ENCODE results near the gene TRPM4. TPM values are rescaled to one million over a fixed set of nuclear protein-coding genes. Genes with fewer than 3 reads are reported as not detected.
"Not testable (repeated sequence)": the region's sequence is repeated elsewhere in the genome, so short reads cannot be mapped to it uniquely, and the experiment has no call there.

The TRPM4 gene
- total and polyA plus RNA-seq, 9 donors = 13.1 to 52.5 (median 33.8) TPM

DNA sequence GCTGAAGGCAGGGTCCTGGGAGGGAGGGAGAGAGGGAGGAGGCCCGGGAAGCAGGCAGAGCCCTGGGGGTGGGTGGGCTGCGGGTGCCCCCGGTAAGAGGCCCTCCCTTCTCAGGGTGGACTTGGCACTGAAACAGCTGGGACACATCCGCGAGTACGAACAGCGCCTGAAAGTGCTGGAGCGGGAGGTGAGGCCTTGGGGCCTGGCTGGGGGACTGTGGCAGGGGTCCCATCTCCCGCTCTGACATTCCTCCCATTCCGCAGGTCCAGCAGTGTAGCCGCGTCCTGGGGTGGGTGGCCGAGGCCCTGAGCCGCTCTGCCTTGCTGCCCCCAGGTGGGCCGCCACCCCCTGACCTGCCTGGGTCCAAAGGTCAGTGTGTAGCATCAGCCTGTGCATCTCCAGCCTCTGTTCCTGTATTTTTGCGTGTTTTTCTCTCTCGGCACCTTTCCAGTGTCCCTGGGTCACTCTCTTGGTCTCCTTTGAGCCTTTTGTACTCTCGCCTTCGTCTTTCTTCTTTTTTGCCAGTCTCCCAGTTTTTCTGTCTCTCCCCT is 53.4 kb downstream of the TRPM4 start:
- 34% methylated on average over 18 of the region's 19 CpGs for WGBS (ENCODE audit: insufficient coverage)
- Histone ChIP-seq H3K36me3 (ENCODE audit: control insufficient read depth, insufficient read depth, low read length) (peaks cover 14% of the 10 kb centered on the region), H3K9me3 (replicated peaks; ENCODE audit: control insufficient read depth, low read depth, low read length) (no peaks in the 10 kb centered on the region), H3K4me3 (ENCODE audit: low read length) (peak overlapping the region; percentile 31), H3K27me3 (ENCODE audit: control insufficient read depth, insufficient read depth, low read length) (no peaks in the 10 kb centered on the region), H3K27ac (ENCODE audit: low read length) (peak overlapping the region; percentile 20), H3K4me1 (ENCODE audit: control insufficient read depth, insufficient read depth, low read length) (peaks cover 24% of the 10 kb centered on the region)
- DNase-seq = peak; percentile 38

DNA sequence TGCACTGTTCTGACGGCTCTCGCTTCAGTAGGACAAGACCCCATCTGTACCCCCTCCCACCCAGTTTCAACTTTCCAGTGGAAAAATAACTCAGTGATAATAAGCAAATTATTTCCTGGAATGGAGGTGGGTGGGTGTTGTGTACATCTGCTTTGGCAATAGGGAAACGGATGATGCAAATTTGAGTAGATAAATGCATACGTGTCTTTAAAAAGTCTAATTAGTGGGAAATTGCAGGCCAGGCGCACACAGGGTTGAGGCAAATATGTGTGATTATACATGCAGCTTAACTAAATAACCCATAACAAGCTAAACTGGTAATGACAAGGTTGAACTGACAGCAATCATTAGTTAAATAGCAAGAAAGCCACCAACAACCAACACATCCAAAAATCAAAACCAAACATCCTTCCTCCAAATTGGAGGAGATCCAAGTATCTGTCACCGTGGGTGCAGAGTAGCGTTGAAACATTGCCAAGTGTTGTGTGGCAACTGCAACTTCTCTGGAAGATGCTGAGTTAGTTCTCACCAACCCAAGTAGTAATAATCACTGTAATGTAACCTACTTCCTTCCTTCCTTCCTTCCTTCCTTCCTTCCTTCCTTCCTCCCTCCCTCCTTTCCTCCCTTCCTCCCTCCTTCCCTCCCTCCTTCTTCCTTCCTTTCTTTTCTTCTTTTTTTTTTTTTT is 54.6 kb downstream of the TRPM4 start:
- Histone ChIP-seq H3K27ac (ENCODE audit: low read length) (no peak overlapping the region), H3K4me3 (ENCODE audit: low read length) (no peak overlapping the region), H3K9me3 (replicated peaks; ENCODE audit: control insufficient read depth, low read depth, low read length) (no peaks in the 10 kb centered on the region), H3K4me1 (ENCODE audit: control insufficient read depth, insufficient read depth, low read length) (peaks cover 27% of the 10 kb centered on the region), H3K36me3 (ENCODE audit: control insufficient read depth, insufficient read depth, low read length) (peaks cover 12% of the 10 kb centered on the region), H3K27me3 (ENCODE audit: control insufficient read depth, insufficient read depth, low read length) (no peaks in the 10 kb centered on the region)
- DNase-seq = no peak
- 27% methylated on average over 2 of the region's 7 CpGs for WGBS (ENCODE audit: insufficient coverage)

DNA sequence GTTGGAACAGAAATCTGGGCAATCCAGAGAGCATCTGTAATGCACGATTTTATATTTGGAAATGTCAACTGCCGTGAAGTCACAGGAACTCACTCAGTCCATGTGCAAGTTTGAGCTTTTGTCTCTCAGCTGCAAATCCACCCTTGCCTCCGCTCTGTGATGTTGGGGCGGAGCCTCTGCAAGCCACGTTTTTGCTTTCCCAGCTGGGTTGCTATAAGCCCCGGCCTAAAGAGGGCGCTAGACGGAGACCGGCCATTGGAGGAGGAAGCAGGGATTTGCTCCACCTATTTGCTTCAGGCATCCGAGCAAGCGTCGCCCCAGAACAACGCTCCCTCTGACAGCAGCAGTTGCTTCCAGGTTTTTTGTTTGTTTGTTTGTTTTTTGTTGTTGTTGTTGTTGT is 56.2 kb downstream of the TRPM4 start:
- DNase-seq = no peak
- no peaks in the 10 kb centered on the region for H3K27me3 ChIP-seq (ENCODE audit: control insufficient read depth, insufficient read depth, low read length)
- no peak overlapping the region for H3K4me3 ChIP-seq (ENCODE audit: low read length)
- H3K4me1 ChIP-seq (ENCODE audit: control insufficient read depth, insufficient read depth, low read length) = peaks cover 33% of the 10 kb centered on the region
- peaks cover 12% of the 10 kb centered on the region for H3K36me3 ChIP-seq (ENCODE audit: control insufficient read depth, insufficient read depth, low read length)
- 84% methylated on average over 9 of the region's 13 CpGs for WGBS (ENCODE audit: insufficient coverage)
- no peaks in the 10 kb centered on the region for H3K9me3 ChIP-seq (replicated peaks; ENCODE audit: control insufficient read depth, low read depth, low read length)
- no peak overlapping the region for H3K27ac ChIP-seq (ENCODE audit: low read length)

DNA sequence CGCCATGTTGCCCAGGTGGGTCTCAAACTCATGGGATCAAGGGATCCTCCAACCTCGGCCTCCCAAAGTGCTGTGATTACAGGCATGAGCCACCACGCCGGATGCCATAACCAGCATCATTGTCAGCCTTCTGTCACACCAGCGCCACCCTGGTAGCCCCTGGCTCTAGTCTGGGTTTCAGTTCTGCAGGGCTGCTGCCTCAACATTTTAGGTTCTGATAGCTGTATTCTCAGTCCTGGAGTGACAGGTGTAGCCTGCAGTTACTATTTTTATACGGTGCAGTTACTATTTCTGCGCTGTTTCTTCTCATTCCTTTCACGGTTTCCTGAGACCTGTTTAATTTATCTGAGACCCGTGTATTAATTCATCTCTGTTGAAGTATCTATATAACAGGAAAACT is 57.1 kb downstream of the TRPM4 start:
- H3K27me3 ChIP-seq (ENCODE audit: control insufficient read depth, insufficient read depth, low read length) = no peaks in the 10 kb centered on the region
- no peak overlapping the region for H3K4me3 ChIP-seq (ENCODE audit: low read length)
- 98% methylated on average over 5 of the region's 9 CpGs for WGBS (ENCODE audit: insufficient coverage)
- H3K27ac ChIP-seq (ENCODE audit: low read length) = no peak overlapping the region
- peaks cover 12% of the 10 kb centered on the region for H3K36me3 ChIP-seq (ENCODE audit: control insufficient read depth, insufficient read depth, low read length)
- DNase-seq = no peak
- H3K4me1 ChIP-seq (ENCODE audit: control insufficient read depth, insufficient read depth, low read length) = peaks cover 33% of the 10 kb centered on the region
- no peaks in the 10 kb centered on the region for H3K9me3 ChIP-seq (replicated peaks; ENCODE audit: control insufficient read depth, low read depth, low read length)

DNA sequence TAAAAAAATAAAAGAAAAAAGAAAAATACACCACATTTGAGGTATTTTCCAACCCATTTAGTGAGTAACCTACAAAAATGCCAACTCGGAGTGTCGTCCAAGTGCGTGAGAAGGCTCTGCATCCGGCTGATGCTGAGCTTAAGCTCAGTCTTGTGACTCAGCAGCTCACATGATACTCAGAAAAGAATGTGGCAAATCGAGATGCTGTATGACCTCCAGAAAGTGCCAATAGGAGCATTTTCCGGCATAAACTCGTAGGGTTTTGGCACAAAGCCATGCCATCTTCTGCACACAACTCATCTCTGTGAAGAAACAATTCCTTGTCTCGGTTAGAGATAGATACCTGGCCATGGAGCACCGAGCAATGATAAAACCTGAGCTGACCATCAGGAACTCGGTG is 58.5 kb downstream of the TRPM4 start:
- Histone ChIP-seq H3K4me1 (ENCODE audit: control insufficient read depth, insufficient read depth, low read length) (peaks cover 22% of the 10 kb centered on the region), H3K36me3 (ENCODE audit: control insufficient read depth, insufficient read depth, low read length) (peaks cover 10% of the 10 kb centered on the region), H3K4me3 (ENCODE audit: low read length) (no peak overlapping the region), H3K27ac (ENCODE audit: low read length) (no peak overlapping the region), H3K27me3 (ENCODE audit: control insufficient read depth, insufficient read depth, low read length) (no peaks in the 10 kb centered on the region), H3K9me3 (replicated peaks; ENCODE audit: control insufficient read depth, low read depth, low read length) (no peaks in the 10 kb centered on the region)
- no peak for DNase-seq
- WGBS (ENCODE audit: insufficient coverage) = 70% methylated on average over 9 of the region's 10 CpGs

DNA sequence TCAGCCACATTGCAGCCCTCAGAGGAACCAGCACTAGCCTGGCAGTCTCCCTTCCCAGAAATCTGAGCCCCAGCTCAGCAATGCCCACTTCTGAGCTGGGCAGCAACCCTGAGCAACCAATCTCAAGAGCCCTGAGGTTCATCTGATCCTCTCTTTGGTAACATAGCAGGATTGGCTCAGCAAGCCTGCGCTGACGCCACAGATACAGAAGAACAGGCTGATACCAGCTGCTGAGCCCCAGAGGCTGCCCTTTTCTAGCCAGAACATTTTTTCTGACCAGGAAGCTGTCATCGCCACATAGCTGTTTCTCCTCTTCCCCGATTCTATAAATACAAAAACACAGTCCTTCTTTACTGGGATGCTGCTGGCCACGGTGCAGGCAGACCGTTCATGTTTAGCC is 59.8 kb downstream of the TRPM4 start:
- WGBS (ENCODE audit: insufficient coverage) = 63% methylated on average over 4 of the region's 6 CpGs
- peak overlapping the region; percentile 42 for H3K27ac ChIP-seq (ENCODE audit: low read length)
- peaks cover 9% of the 10 kb centered on the region for H3K4me1 ChIP-seq (ENCODE audit: control insufficient read depth, insufficient read depth, low read length)
- no peaks in the 10 kb centered on the region for H3K9me3 ChIP-seq (replicated peaks; ENCODE audit: control insufficient read depth, low read depth, low read length)
- no peaks in the 10 kb centered on the region for H3K27me3 ChIP-seq (ENCODE audit: control insufficient read depth, insufficient read depth, low read length)
- no peaks in the 10 kb centered on the region for H3K36me3 ChIP-seq (ENCODE audit: control insufficient read depth, insufficient read depth, low read length)
- peak; percentile 64 for DNase-seq
- no peak overlapping the region for H3K4me3 ChIP-seq (ENCODE audit: low read length)

DNA sequence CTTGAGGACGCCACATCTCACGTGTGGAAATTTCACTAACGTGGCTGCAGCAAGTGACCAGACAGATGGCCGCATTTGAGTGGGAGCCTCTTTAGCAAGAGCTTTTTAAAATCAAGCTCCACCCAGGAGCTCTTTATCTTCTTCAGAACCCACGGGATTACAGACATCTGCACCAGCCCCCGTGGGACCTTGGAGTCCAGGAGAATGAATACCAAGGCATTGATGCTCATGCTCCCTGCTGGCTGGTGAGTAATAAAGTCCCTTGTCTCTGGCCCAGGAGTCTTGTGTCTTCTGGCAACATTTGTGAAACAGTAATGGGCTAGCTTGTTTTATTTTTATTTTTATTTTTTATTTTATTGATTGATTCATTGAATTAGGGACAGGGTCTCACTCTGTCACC is 64.4 kb downstream of the TRPM4 start:
- Histone ChIP-seq H3K9me3 (replicated peaks; ENCODE audit: control insufficient read depth, low read depth, low read length) (no peaks in the 10 kb centered on the region), H3K4me3 (ENCODE audit: low read length) (no peak overlapping the region), H3K36me3 (ENCODE audit: control insufficient read depth, insufficient read depth, low read length) (no peaks in the 10 kb centered on the region), H3K4me1 (ENCODE audit: control insufficient read depth, insufficient read depth, low read length) (peaks cover 9% of the 10 kb centered on the region), H3K27me3 (ENCODE audit: control insufficient read depth, insufficient read depth, low read length) (no peaks in the 10 kb centered on the region), H3K27ac (ENCODE audit: low read length) (no peak overlapping the region)
- no peak for DNase-seq
- 91% methylated on average over 4 of the region's 6 CpGs for whole genome bisulfite sequencing (ENCODE audit: insufficient coverage)

DNA sequence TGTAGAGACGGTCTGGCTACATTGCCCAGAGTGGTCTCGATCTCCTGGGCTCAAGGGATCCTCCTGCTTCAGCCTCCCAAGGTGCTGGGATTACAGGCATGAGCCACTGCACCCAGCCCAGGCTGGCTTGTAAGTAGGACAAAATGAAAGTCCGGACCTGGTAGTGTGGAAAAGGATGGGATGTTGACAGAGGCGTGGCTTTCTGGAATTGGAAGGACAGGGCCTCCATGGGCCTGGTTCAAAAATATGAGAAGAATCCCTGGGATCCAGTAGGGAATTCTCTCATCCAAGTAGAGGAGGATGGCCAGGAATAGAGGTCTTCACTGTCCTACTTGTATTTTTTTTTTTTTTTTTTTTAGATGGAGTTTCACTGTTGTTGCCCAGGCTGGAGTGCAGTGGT is 64.9 kb downstream of the TRPM4 start:
- Histone ChIP-seq H3K4me3 (ENCODE audit: low read length) (no peak overlapping the region), H3K9me3 (replicated peaks; ENCODE audit: control insufficient read depth, low read depth, low read length) (no peaks in the 10 kb centered on the region), H3K27ac (ENCODE audit: low read length) (no peak overlapping the region), H3K4me1 (ENCODE audit: control insufficient read depth, insufficient read depth, low read length) (peaks cover 4% of the 10 kb centered on the region), H3K36me3 (ENCODE audit: control insufficient read depth, insufficient read depth, low read length) (no peaks in the 10 kb centered on the region), H3K27me3 (ENCODE audit: control insufficient read depth, insufficient read depth, low read length) (no peaks in the 10 kb centered on the region)
- WGBS (ENCODE audit: insufficient coverage) = 78% methylated on average over 4 of the region's 4 CpGs
- DNase-seq = no peak

DNA sequence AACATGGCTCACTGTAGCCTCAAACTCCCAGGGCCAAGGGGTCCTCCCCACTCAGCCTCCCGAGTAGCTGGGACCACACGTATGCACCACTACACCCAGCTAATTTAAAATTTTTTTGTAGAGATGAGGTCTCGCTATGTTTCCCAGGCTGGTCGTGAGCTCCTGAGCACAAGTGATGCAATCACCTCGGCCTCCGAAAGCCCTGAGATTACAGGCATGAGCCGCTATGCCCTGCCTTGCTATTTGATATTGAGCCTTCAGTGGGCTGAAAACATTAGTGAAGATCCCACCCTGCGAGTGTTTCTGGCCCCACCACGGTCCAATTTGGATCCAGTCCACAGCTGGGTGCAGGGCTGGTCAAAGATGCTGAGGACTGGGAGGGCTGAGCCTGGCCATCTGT is 65.9 kb downstream of the TRPM4 start:
- 84% methylated on average over 7 of the region's 9 CpGs for WGBS (ENCODE audit: insufficient coverage)
- Histone ChIP-seq H3K9me3 (replicated peaks; ENCODE audit: control insufficient read depth, low read depth, low read length) (no peaks in the 10 kb centered on the region), H3K4me3 (ENCODE audit: low read length) (no peak overlapping the region), H3K27me3 (ENCODE audit: control insufficient read depth, insufficient read depth, low read length) (no peaks in the 10 kb centered on the region), H3K4me1 (ENCODE audit: control insufficient read depth, insufficient read depth, low read length) (peaks cover 2% of the 10 kb centered on the region), H3K36me3 (ENCODE audit: control insufficient read depth, insufficient read depth, low read length) (no peaks in the 10 kb centered on the region), H3K27ac (ENCODE audit: low read length) (no peak overlapping the region)
- no peak for DNase-seq

DNA sequence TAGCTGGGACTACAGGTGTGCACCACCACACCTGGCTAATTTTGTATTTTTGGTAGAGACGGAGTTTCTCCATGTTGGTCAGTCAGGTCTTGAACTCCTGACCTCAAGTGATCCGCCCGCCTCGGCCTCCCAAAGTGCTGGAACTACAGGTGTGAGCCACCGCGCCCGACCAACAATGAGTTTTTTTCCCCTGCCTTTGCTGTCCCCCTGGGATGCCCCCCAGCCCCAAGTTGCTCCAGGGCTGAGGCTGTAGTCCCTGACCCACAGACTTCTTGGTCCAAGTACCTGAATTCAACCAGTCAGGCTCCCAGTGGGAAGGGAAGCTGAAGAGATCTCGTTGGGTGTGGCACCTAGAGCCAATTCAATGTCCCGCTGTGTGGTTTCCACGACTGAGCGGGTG is 66.8 kb downstream of the TRPM4 start:
- not testable (repeated sequence) for H3K4me3 ChIP-seq (ENCODE audit: low read length); H3K27me3 ChIP-seq (ENCODE audit: control insufficient read depth, insufficient read depth, low read length); H3K27ac ChIP-seq (ENCODE audit: low read length); H3K9me3 ChIP-seq (replicated peaks; ENCODE audit: control insufficient read depth, low read depth, low read length); H3K4me1 ChIP-seq (ENCODE audit: control insufficient read depth, insufficient read depth, low read length); DNase-seq; H3K36me3 ChIP-seq (ENCODE audit: control insufficient read depth, insufficient read depth, low read length)
- WGBS (ENCODE audit: insufficient coverage) = 91% methylated on average over 10 of the region's 11 CpGs

DNA sequence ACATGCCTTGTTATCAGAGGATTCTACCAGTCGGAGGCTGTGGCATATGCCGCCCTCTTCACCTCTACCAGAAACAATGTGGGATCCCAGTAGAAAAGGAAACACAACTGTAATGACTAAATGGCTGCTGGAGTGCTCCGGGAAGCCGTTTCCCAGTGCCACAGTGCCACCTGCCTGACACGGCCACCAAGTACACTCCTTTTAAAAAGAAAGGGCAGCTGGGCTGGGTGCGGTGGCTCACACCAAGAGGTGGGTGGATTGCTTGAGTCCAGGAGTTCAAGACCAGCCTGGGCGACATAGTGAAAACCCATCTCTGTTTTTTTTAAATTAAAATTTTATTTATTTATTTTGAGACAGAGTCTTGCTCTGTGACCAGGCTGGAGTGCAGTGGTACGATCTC is 67.3 kb downstream of the TRPM4 start:
- no peaks in the 10 kb centered on the region for H3K9me3 ChIP-seq (replicated peaks; ENCODE audit: control insufficient read depth, low read depth, low read length)
- H3K27ac ChIP-seq (ENCODE audit: low read length) = no peak overlapping the region
- no peaks in the 10 kb centered on the region for H3K36me3 ChIP-seq (ENCODE audit: control insufficient read depth, insufficient read depth, low read length)
- DNase-seq = no peak
- WGBS (ENCODE audit: insufficient coverage) = 33% methylated on average over 1 of the region's 8 CpGs
- H3K4me3 ChIP-seq (ENCODE audit: low read length) = no peak overlapping the region
- peaks cover 2% of the 10 kb centered on the region for H3K4me1 ChIP-seq (ENCODE audit: control insufficient read depth, insufficient read depth, low read length)
- H3K27me3 ChIP-seq (ENCODE audit: control insufficient read depth, insufficient read depth, low read length) = no peaks in the 10 kb centered on the region
